A204.1 (cell line): ENCODE data around the gene SMIM44.

Source experiments
- FAIRE-seq: peaks from 2 replicates; lab custom pipeline; 2012; peaks lifted over from hg19 to GRCh38; lab: Jason Lieb, UNC

SMIM44 gene

DNA sequence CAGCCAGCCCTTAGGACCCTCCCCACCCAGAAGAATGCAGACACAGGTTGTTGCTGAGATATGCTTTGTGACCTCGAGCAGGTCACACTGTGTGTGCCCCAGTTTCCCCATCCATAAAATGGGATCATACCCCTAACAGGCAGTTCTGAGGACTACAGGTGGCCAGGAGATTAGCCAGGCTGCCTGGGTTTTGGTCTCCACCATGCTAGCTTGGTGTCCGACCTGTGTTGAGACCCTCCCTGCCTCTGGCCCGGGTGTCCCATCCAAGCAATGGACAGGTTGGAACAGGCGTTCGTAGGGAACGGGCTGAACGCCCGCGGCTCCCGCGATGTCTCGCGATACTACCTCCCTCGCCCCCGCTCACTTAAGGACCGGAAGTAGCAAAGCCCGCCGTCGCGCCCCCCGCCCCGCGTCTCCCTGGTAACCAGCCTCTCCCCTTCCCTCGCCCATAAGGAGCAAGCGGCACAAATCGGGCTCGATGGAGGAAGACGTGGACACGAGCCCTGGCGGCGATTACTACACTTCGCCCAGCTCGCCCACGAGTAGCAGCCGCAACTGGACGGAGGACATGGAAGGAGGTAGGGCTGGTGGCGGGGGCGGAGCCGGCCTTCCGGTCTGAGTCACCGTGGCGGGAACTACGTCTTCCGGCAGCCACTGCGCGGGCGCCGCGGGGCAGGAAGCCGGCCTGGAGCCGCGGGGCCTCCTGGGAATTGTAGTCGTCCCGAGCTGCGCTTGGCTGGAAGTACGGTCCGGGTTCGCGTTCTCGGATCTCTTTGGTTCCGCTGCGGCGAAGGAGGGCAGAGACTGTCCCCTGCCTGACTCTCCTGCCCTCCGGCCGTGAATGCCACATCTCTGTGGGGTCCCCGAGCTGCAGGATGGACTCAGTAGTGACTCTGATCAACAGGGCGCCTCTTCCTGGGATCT is 48.3 kb downstream of the SMIM44 start:
- no peak for FAIRE-seq

DNA sequence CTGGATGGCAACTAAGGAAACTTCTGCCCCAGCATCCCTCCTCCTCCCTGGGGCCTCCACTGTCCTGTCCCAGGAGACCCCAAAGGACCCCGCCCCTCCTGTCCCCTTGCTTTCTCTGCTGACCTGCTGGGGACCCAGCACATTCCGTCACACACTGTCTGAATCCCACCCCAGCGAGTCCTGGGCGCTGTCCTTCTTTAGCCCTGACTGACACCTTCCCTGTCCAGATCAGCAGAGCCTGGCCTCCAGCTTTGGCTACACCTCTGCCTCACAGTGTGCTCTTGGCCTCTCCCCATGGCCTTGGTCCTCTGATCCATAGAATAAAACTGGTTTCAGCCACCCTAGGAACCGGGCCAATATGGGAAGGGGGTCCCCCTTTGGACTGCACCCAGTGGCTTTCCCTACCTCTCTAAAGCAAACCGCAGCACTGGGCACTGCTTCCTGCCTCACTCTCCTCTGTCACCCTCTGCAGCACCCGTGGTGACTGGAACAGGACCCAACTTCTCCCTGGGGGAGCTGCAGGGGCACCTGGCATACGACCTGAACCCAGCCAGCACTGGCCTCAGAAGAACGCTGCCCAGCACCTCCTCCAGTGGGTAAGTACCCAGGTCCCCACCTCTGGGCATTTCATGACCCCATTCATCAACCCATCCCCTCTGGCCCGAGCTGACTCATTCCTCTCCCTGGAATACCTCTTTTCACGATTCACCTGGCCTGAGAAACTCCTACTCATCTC is 49.3 kb downstream of the SMIM44 start:
- no peak for FAIRE-seq

DNA sequence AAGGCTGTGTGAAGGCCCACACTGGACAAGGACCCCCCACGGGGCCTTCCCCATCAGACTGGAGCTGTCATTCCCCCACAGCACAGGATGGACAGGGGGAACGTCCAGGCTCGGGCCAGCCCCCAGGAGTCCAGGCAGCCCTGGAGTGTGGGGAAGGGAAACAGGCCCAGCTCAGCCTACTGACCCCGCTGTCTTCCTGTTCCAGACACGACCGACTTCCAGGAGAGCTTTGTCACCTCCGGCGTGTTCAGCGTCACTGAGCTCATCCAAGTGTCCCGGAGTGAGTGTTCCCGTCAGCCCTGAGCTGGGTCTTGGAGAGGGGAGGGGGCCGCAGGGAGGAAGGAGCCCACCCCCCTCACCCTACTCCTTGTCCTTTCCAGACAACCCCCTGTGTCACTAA is 49.9 kb downstream of the SMIM44 start:
- no peak for FAIRE-seq
